Erythroblast (primary cell): ENCODE results near the gene PADI6.

Source experiments
- GATA1 ChIP-seq: IDR thresholded peaks from 2 replicates; pipeline ENCODE4 v1.6.1; 2011; ENCODE audit warnings: low read depth, mild to moderate bottlenecking, control low read depth, low read length, moderate library complexity
- POLR2A ChIP-seq: IDR thresholded peaks from 2 replicates; pipeline ENCODE4 v1.6.1; 2011; ENCODE audit warnings: mild to moderate bottlenecking, low read length

DNA sequence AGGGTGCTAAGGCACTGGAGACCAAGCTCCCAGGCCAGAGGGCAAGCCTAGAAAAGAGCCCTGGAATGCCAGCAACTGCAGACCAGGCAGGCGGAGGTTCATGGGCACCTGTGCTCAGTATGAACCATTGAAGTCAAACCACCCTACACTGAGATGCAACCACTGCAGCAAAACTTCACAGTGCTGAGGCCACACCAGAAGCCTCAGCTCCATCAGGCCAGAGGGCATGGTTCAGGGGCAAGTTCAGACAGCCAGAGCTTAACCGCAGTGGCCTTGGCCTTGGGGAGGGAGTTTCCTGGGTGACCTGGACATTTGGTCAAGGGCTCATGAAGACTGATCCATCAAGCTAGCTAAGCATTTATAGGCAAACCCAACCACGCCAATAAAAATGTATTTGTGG is 60.4 kb downstream of the PADI6 start:
- TF ChIP-seq POLR2A, result no peak
- TF ChIP-seq GATA1, result no peak
